Measurements from ENCODE around the gene MAP4K2.
"Not testable (repeated sequence)": the region's sequence is repeated elsewhere in the genome, so short reads cannot be mapped to it uniquely, and the experiment has no call there.

The MAP4K2 gene

GRCh38 chr11:64838600-64839334 lies 35.8 kb upstream of the MAP4K2 start:
- DNase-seq, result no peak

DNA sequence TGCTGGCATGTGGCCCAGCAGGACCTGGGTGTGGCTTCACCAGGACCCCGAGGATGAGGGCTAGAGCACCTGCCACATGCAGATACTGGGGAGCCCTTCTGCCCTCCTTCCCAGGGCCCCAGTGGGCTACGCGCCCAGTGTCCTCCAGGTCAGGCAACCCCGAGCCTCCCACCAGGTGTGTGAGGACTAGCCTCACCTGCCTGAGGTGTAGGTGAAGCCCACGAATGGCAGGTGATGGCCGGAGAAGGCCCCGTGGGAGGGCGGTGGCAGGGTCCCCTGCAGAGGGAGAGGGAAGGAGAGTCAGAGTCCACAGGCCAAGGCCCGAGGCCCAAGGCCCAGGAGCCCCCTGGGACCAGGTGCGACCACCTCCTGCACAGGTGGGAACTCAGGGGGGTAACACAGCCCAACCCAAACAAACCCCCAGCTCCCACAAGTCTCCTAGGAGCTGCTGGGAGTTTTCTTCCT lies 34.9 kb upstream of the MAP4K2 start:
- DNase-seq, result no peak

GRCh38 chr11:64836448-64837072 lies 33.5 kb upstream of the MAP4K2 start:
- DNase-seq, result no peak

DNA sequence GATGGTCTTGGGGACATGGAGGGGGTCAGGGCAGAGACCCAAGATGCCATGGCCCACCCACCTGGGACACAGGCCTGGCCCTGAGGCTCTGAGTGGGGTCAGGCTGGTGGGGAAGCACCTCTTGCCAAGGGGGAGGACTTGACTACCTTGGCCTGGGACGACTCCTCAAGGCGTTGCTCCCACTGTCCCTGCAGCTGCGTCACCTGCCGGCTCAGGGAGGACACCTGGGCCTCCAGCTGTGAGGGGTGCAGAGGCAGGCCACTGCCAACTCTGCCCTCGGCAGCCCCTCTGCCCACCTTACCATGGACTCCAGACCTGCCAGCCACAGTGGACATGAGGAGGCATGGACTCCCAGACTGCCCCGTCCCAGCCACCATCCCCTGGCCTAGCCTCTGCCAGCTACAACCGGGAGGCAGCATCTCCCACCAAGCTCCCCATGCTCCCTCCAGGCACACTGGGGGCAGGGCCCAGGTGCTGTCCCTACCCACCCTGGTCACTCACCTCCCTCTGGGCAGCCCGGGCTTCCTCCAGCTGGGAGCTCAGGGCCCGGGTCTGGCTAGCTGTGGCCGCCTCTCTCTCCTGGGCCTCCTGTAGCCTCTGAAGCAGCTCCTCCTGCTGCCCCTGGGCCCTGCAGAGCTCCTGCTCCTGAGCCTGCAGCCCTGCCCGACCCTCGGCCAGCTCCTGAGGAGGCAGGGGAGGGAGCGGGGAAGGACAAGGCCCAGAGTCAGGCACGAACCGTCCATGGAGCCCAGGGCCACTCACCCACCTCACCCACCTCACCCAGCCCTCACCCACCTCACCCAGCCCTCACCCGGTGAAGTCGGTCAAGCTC lies 32.8 kb upstream of the MAP4K2 start:
- DNase-seq, result no peak

- DNase-seq, result no peak
Measured at GRCh38 chr11:64834723-64835615, 32.0 kb upstream of the MAP4K2 start.

DNA sequence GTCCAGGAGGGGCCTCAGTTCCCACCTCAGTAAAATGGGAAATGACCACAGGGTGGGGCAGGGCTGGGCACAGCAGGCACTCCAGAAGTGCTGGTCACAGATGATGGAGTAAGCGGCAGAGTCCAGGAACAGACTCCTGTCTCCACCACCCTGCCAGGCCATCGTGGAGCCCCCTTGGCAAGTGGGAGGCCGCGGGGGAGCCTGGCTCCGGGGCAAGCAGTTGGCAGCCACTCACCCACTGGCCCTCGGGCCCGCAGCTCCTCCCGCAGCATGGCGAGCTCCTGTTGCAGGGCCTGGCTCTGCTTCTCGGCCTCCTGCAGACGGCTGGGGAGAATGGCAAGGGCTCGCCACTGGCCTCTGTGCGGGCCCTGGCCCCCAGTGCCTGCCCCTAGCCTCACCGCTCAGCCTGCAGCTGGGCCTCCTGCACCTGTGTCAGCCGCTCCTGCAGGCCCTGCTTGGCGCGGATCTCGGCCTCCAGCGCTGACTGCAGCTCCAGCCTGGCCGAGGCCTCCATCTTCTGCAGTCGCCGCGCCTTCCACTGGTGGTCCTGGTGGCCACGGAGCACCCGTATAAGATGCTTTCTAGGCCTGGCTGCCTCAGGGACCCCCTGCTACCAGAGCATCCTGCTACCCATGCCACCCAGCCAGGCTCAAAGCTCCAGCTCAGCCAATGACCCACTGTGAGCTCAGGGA lies 31.2 kb upstream of the MAP4K2 start:
- DNase-seq, result no peak

DNA sequence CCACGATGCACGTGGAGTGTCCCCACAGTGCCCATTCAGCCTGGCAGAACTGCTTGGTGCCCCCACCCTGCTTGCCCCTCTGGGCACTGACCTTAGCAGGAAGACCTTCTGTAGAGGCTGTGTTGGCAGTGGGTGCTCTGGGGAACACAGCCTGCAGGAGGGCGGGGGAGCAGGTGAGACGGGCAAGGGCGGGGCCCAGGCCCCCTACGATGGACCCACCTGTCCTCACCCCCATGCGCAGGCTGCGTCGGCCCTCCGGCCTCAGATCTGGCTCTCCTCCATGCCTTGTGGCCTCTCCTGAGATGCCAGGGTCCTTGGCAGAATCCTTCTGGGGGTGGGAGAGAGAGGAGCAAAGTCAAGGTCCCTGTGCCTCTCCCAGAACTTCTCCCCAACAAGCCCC lies 30.5 kb upstream of the MAP4K2 start:
- DNase-seq, result no peak

GRCh38 chr11:64833198-64833502 lies 30.1 kb upstream of the MAP4K2 start:
- no peak for DNase-seq

- no peak for DNase-seq
Measured at GRCh38 chr11:64832467-64833197, 29.6 kb upstream of the MAP4K2 start.

DNA sequence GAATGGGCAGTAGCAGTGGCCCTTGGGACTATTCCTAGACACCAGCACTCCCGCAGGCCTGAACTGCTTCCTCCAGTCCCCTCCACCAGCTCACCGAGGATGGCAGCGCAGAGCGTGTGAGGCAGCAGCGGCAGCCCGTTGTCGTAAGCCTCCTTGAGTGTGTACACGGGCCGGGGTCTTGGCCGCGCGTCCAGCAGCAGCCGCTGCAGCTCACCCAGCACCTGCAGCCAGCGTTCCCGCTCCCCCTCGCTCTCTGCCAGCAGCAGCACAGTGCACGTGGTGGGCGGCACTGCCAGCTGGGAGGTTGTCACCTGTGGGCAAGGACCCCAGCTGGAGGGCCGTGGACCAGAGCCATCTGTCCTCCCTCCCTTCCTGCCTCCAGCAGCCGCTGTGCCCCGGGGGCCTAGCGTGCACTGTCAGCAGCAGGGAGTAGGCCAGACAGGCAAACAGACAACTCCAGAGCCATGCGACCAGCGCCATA lies 28.4 kb upstream of the MAP4K2 start:
- DNase-seq, result no peak

DNA sequence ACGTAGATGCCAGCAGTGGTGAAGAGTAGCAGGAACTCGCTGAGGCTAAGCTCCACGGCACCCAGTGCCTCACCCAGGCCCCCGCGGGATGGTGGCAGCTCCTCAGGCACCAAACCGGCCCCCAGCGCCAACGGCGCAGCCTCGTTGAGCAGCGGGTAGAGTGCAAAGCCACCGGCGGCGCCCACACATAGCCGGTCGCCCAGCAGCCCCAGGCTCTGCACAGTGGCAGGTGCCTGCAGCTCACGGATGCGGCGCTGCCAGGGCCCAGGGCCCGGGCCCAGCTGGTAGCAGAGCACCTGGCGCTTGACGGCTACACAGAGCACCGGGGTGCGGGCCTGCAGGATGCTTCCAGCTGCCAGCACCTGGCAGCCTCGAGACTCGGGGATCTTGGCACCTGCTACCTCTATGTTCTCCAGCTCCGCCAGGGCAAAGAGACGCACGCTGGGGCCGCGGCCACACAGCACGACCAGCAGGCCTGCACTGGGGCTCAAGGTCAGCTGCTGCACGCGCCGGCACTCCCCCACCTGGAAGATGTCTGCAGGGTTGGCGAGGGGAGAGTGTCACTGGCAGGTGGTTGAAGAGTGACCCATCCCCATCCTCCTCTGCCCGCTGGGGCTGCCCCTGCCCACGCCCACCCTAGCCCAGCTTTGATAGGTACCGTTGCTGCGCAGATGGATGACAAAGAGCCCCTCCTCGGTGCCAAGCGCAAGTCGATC lies 26.7 kb upstream of the MAP4K2 start:
- DNase-seq, result no peak

DNA sequence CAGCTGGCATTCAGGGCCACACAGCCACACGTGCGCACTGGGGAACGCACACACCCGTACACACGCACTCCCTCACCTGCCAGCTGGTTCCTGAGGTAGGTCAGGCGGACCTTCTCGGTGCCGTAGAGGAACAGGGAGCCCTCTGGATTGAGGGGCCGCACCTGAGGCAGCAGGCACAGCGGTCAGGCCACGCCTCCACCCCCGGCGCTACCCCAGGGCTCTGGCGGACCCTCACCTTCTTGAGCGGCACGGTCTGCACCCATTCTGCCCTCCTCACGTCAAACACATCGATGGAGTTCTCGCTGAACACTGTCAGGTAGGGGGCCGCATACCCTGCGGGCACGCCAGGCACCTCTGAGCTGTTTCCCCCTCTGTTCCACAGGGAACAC lies 24.4 kb upstream of the MAP4K2 start:
- no peak for DNase-seq

- DNase-seq, result no peak
Measured at GRCh38 chr11:64826578-64827450, 23.8 kb upstream of the MAP4K2 start.

GRCh38 chr11:64826062-64826461 lies 23.0 kb upstream of the MAP4K2 start:
- DNase-seq, result no peak

DNA sequence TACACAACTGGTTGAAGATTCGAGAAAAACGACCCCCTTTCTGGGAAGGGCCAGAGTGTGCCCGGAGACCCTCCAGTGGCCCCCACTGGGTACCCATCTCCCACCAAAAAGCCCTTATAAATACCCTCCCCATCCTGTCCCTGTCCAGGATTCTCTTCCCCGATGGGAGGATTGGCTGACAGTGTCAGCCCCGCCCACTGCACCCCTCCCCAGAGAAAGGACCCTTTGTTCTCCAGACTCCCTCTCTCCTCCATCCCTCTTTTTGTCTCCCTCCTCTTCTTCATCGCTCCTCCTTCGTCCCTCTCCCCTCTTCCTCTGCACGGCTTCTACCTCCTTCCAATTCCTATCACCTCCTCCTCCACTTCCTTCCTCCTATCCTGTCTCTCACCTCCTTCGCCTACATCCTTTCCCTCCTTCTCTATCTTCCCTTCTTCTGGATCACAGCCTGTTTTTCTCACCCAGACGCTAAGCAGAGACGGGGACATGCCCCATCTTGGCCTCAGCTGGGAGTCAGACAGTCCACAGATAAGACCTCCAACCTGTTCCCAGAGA lies 20.6 kb upstream of the MAP4K2 start:
- no peak for DNase-seq

GRCh38 chr11:64817476-64817875 lies 14.5 kb upstream of the MAP4K2 start:
- no peak for DNase-seq

DNA sequence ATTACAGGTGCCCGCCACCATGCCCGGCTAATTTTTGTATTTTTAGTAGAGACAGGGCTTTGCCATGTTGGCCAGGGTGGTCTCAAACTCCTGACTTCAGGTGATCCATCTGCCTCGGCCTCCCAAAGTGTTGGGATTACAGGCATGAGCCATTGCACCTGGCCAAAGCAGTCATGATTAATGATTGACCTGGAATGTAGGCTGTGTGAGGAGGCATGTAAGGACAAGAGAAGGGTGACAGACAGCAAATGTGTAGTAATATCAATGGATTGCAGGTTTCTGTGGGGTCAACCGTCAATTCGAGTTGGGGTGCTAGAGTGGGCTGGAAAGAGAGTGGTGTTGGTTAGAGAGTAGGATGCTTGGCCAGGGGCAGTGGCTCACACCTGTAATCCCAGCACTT lies 12.4 kb upstream of the MAP4K2 start:
- not testable (repeated sequence) for DNase-seq

- no peak for DNase-seq
Measured at GRCh38 chr11:64814712-64815187, 11.7 kb upstream of the MAP4K2 start.

DNA sequence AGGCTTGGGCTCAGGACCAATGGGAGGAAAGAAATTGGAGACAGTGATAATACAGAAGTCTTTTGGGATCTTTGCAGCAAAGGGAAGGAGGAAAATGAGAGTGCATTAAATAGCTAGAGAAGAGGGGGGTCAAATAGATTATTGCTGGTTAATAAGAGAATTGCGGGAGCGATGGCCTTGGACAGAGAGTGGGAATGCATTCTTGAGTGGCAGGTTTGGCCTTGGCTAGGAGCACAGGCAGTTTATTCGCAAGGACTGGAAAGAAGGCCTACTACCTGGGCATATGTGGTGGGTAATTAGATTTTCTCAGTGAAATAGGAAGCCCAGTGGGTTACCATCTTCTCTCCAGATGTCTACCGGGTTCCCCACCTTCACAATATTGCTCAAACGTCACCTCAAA lies 10.8 kb upstream of the MAP4K2 start:
- no peak for DNase-seq

All from hematopoietic multipotent progenitor cell treated with erythropoietin and hydrocortisone succinate and interleukin-3 and kit ligand, for 4 days (in vitro differentiated cells).